ENCODE measurements around the gene PPP2R2C. TPM values are rescaled to one million over a fixed set of nuclear protein-coding genes. Genes with fewer than 3 reads are reported as not detected.

PPP2R2C gene
- total and polyA plus RNA-seq, 4 donors = 0.25 to 1.3 (median 0.65) TPM; not detected in 1

DNA sequence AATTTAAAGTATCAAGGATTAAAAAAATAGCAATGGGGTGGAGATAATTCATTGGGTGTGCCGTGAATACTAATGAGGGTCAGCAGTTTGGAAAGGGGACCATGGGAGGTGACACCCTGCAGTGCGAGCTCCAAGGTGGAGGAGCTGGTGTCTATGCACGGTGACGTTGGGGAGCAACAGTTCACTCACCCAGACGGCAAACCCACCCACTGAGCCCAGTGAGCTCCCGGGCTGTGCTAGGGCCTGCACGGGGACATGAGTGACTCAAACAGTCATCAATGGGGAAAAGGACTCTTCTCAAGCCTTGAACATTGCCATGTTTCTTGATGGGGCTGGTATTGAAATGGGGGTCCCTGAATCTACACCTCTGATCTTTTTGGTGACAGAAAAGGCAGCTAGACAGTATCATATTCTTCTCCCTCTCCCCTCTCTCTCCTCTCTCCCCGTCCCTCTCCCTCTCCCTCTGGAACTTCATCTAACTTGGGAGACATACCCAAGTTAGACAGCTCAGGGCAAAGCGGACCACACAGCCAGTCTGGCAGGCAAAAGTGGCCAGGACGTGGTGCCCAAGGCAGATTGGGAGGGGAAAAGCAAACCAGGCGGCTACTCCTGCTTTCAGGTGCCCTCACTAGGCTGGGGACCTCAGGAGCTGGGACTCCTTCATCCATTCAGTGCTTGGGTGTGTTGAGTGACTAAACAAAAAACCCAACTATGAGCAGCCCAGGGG, 26.3 kb upstream of the PPP2R2C start:
- no peak overlapping the region for H3K4me3 ChIP-seq (ENCODE audit: low read length in 2 of 2)
- DNase-seq = no peak
- H3K9me3 ChIP-seq (ENCODE audit: control insufficient read depth, low read length) = peaks cover 2% of the 10 kb centered on the region
- H3K27ac ChIP-seq (ENCODE audit: low read depth in 1 of 2, low read length in 2 of 2) = no peak overlapping the region
- H3K36me3 ChIP-seq (ENCODE audit: control insufficient read depth in 1 of 2, insufficient read depth in 2 of 2, low read length in 1 of 2) = no peaks in the 10 kb centered on the region
- H3K27me3 ChIP-seq (ENCODE audit: control insufficient read depth in 1 of 2, insufficient read depth in 2 of 2, low read length in 1 of 2) = peaks cover 0 to 2% of the 10 kb centered on the region in 2 donors
- no peaks in the 10 kb centered on the region for H3K4me1 ChIP-seq (ENCODE audit: control insufficient read depth in 1 of 2, insufficient read depth in 2 of 2, low read length in 2 of 2)
- intact Hi-C loops (cut with DNase I) = no loop called here
- ATAC-seq (ENCODE audit: low FRiP score) = no peak
- WGBS, 2 donors = 65 to 69% methylated on average over 11 of the region's 11 CpGs

DNA sequence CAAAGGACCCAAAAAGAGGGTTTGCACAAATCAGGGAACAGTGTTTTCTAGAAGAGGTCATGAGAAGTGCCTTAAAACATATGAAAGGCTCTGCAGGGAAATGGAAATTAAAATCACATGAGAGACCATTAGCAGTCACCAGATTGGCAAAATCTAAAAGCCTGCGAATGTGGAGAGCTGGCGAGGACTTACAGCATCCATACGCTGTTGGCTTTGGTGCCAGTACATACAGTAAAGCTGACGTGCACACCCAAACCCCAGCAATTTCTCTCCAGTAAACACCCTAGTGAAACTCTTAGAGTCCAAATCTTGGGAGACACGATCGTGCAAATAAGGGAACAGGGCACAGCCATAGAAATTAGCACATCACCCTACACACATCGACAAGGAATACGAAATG, 25.4 kb upstream of the PPP2R2C start:
- 84% methylated on average over 8 of the region's 8 CpGs for WGBS, 2 donors
- Histone ChIP-seq H3K36me3 (ENCODE audit: control insufficient read depth in 1 of 2, insufficient read depth in 2 of 2, low read length in 1 of 2) (no peaks in the 10 kb centered on the region), H3K4me3 (ENCODE audit: low read length in 2 of 2) (no peak overlapping the region), H3K27me3 (ENCODE audit: control insufficient read depth in 1 of 2, insufficient read depth in 2 of 2, low read length in 1 of 2) (peaks cover 0 to 2% of the 10 kb centered on the region in 2 donors), H3K4me1 (ENCODE audit: control insufficient read depth in 1 of 2, insufficient read depth in 2 of 2, low read length in 2 of 2) (no peaks in the 10 kb centered on the region), H3K9me3 (ENCODE audit: control insufficient read depth, low read length) (peaks cover 2% of the 10 kb centered on the region), H3K27ac (ENCODE audit: low read depth in 1 of 2, low read length in 2 of 2) (no peak overlapping the region)
- intact Hi-C loops (cut with DNase I) = no loop called here
- no peak for DNase-seq
- no peak for ATAC-seq (ENCODE audit: low FRiP score)

DNA sequence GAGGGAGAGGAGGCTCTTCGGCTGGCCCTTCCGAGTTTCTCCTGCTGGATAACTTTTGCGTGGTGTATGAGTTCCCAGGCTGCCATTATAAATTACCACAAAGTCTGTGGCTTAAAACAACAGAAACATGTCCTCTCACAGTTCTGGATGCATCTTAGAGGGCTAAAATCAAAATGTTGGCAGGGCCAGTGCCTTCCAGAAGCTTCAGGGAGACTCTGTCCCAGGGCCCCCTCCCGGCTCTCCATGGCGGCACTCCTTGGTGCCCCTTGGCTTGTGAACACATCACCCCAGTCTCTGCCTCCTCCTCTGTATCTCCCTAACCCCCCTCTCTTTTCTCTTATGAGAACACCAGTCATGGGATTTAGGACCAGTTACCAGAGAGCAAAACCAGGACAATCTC, 23.3 kb upstream of the PPP2R2C start:
- Histone ChIP-seq H3K4me1 (ENCODE audit: control insufficient read depth in 1 of 2, insufficient read depth in 2 of 2, low read length in 2 of 2) (no peaks in the 10 kb centered on the region), H3K36me3 (ENCODE audit: control insufficient read depth in 1 of 2, insufficient read depth in 2 of 2, low read length in 1 of 2) (no peaks in the 10 kb centered on the region), H3K9me3 (ENCODE audit: control insufficient read depth, low read length) (no peaks in the 10 kb centered on the region), H3K27me3 (ENCODE audit: control insufficient read depth in 1 of 2, insufficient read depth in 2 of 2, low read length in 1 of 2) (no peaks in the 10 kb centered on the region), H3K4me3 (ENCODE audit: low read length in 2 of 2) (no peak overlapping the region), H3K27ac (ENCODE audit: low read depth in 1 of 2, low read length in 2 of 2) (no peak overlapping the region)
- intact Hi-C loops (cut with DNase I) = no loop called here
- ATAC-seq (ENCODE audit: low FRiP score) = no peak
- no peak for DNase-seq
- 84 to 88% methylated on average over 5 of the region's 5 CpGs for WGBS, 2 donors

DNA sequence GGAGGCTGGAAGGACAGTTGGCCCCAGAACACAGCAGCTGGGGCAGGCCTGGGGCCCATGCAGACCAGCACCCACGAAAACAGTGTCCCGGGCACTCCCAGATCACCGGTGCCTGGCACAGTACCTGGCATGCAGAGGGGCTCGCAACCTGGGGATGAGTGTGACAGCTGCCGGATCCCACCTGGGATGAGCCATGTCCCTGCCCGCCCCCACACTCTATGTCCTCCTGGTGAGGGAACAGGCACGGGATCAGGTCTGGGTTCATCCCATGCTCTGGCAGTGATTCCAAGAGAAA, 22.8 kb upstream of the PPP2R2C start:
- ATAC-seq (ENCODE audit: low FRiP score) (no peak), DNase-seq (no peak)
- no peaks in the 10 kb centered on the region for H3K4me1 ChIP-seq (ENCODE audit: control insufficient read depth in 1 of 2, insufficient read depth in 2 of 2, low read length in 2 of 2)
- no peak overlapping the region for H3K4me3 ChIP-seq (ENCODE audit: low read length in 2 of 2)
- WGBS, 2 donors = 96 to 97% methylated on average over 7 of the region's 7 CpGs
- H3K36me3 ChIP-seq (ENCODE audit: control insufficient read depth in 1 of 2, insufficient read depth in 2 of 2, low read length in 1 of 2) = no peaks in the 10 kb centered on the region
- intact Hi-C loops (cut with DNase I) = no loop called here
- no peaks in the 10 kb centered on the region for H3K9me3 ChIP-seq (ENCODE audit: control insufficient read depth, low read length)
- no peaks in the 10 kb centered on the region for H3K27me3 ChIP-seq (ENCODE audit: control insufficient read depth in 1 of 2, insufficient read depth in 2 of 2, low read length in 1 of 2)
- no peak overlapping the region for H3K27ac ChIP-seq (ENCODE audit: low read depth in 1 of 2, low read length in 2 of 2)

DNA sequence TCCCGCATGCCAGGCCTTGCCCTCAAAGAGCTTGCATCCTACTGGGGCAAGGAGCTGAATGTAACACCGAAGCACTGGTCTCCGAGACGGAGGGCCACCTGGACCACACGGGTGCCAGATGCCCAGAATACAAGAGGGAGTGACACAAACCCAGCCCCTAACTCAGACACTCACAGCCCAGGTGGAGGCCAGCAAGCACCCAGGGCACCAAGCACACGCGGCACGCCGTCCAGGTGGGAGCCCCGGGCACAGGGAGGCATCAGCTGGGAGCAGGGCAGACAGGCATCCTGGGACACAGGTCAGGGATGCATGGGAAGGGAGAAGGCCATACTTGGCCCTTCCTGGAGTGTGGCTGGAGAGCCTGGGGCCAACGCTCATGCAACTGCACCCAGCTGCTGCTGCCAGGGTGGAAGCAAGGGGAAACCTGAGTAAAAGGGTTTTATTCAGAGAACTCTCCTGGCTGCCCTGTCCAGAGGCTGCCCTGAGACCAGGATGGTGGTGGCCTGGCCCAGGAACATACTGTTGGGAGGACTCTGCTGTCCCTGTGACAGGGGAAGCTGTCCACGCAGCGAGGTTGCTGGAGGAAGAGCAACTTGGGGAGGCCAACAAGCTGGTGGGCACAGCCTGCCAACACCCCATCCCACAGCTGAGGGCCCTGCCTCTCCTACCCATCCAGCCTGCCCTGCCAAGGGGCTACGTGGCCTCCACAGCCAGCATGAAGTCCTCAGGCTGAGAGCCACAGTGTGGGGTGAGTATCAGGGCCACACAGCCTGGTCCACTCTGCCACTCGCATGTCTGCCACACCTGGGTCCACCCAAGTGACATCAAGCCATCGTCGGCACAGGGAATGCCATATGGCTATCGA, 22.2 kb upstream of the PPP2R2C start:
- DNase-seq (no peak), ATAC-seq (ENCODE audit: low FRiP score) (no peak)
- no peaks in the 10 kb centered on the region for H3K27me3 ChIP-seq (ENCODE audit: control insufficient read depth in 1 of 2, insufficient read depth in 2 of 2, low read length in 1 of 2)
- intact Hi-C loops (cut with DNase I) = no loop called here
- peaks cover 1% of the 10 kb centered on the region for H3K9me3 ChIP-seq (ENCODE audit: control insufficient read depth, low read length)
- no peaks in the 10 kb centered on the region for H3K36me3 ChIP-seq (ENCODE audit: control insufficient read depth in 1 of 2, insufficient read depth in 2 of 2, low read length in 1 of 2)
- H3K4me3 ChIP-seq (ENCODE audit: low read length in 2 of 2) = no peak overlapping the region
- H3K4me1 ChIP-seq (ENCODE audit: control insufficient read depth in 1 of 2, insufficient read depth in 2 of 2, low read length in 2 of 2) = no peaks in the 10 kb centered on the region
- 87 to 90% methylated on average over 18 of the region's 18 CpGs for WGBS, 2 donors
- H3K27ac ChIP-seq (ENCODE audit: low read depth in 1 of 2, low read length in 2 of 2) = no peak overlapping the region

DNA sequence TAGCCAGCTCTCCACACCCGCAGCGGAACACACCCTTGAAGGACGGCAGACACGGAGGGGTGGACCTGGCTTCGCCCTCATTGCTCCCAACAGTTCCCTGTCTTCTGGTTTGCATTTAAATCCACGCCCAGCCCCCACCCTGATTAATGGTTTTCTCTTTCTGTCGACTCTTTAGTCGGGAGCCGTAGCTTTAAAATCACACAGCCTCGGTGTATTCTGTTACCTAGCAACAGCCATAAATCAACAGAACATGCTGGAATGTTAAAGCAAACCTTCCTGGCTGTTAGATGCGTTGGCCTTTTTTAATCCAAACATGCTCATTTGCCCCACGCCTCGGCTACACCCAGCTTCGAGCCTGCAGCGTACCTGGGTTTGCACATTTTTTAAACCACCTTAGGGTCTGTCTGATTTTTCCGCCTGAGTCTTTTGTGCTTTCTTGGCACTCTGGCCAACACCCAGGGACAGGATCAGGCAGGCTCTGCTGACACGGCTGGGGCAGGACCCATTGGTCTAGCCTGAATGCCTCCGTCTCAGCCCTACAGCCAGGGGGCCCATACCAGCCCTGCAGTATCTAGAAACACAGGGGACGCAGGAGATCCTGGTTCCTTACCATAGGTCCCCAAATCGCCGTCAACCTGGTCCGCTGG, 21.4 kb upstream of the PPP2R2C start:
- ATAC-seq (ENCODE audit: low FRiP score) = no peak
- 20 to 21% methylated on average over 22 of the region's 22 CpGs for WGBS, 2 donors
- no peaks in the 10 kb centered on the region for H3K36me3 ChIP-seq (ENCODE audit: control insufficient read depth in 1 of 2, insufficient read depth in 2 of 2, low read length in 1 of 2)
- intact Hi-C loops (cut with DNase I) = no loop called here
- no peaks in the 10 kb centered on the region for H3K4me1 ChIP-seq (ENCODE audit: control insufficient read depth in 1 of 2, insufficient read depth in 2 of 2, low read length in 2 of 2)
- H3K27ac ChIP-seq (ENCODE audit: low read depth in 1 of 2, low read length in 2 of 2) = no peak overlapping the region
- H3K27me3 ChIP-seq (ENCODE audit: control insufficient read depth in 1 of 2, insufficient read depth in 2 of 2, low read length in 1 of 2) = no peaks in the 10 kb centered on the region
- peaks cover 3% of the 10 kb centered on the region for H3K9me3 ChIP-seq (ENCODE audit: control insufficient read depth, low read length)
- H3K4me3 ChIP-seq (ENCODE audit: low read length in 2 of 2) = no peak overlapping the region
- no peak for DNase-seq

DNA sequence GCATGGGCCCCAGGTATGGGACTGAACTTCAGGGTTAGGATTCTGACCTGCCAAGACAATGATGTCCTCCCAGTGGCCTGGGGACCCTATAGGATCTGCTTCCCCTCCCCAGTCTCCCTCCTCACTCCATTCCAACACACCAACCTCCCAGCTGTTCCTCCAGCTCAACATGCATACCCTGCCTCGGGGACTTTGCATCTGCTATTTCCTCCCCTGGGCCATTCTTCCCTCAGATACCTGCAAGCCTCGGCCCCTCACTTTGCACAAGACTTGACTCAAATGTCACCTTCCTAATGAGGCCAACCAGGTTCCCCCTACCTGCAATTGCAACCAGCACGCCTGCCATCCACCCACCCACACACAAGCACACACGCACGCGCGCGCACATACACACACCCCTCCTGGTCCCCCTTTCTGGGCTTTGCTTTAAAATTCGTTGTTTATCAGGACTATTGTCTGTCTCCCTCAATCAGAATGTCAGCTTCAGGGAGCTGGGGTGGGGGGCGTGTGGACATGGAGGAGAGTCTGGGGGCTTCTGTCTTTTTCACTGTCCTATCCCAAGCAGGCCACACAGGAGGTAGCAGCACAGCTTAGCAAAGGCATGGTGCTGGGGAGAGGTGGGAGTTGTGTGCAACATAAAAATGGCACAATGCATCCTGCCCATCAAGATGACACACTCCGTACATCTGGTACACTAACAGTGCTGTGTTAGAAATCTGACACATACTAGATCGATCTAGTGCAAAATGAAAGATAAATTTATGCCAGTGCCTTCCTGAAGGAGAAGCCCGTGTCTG, 20.6 kb upstream of the PPP2R2C start:
- H3K27me3 ChIP-seq (ENCODE audit: control insufficient read depth in 1 of 2, insufficient read depth in 2 of 2, low read length in 1 of 2) = no peaks in the 10 kb centered on the region
- H3K4me1 ChIP-seq (ENCODE audit: control insufficient read depth in 1 of 2, insufficient read depth in 2 of 2, low read length in 2 of 2) = no peaks in the 10 kb centered on the region
- H3K27ac ChIP-seq (ENCODE audit: low read depth in 1 of 2, low read length in 2 of 2) = no peak overlapping the region
- 66 to 69% methylated on average over 13 of the region's 13 CpGs for WGBS, 2 donors
- intact Hi-C loops (cut with DNase I) = no loop called here
- ATAC-seq (ENCODE audit: low FRiP score) = no peak
- H3K36me3 ChIP-seq (ENCODE audit: control insufficient read depth in 1 of 2, insufficient read depth in 2 of 2, low read length in 1 of 2) = no peaks in the 10 kb centered on the region
- DNase-seq = no peak
- peaks cover 3% of the 10 kb centered on the region for H3K9me3 ChIP-seq (ENCODE audit: control insufficient read depth, low read length)
- no peak overlapping the region for H3K4me3 ChIP-seq (ENCODE audit: low read length in 2 of 2)

DNA sequence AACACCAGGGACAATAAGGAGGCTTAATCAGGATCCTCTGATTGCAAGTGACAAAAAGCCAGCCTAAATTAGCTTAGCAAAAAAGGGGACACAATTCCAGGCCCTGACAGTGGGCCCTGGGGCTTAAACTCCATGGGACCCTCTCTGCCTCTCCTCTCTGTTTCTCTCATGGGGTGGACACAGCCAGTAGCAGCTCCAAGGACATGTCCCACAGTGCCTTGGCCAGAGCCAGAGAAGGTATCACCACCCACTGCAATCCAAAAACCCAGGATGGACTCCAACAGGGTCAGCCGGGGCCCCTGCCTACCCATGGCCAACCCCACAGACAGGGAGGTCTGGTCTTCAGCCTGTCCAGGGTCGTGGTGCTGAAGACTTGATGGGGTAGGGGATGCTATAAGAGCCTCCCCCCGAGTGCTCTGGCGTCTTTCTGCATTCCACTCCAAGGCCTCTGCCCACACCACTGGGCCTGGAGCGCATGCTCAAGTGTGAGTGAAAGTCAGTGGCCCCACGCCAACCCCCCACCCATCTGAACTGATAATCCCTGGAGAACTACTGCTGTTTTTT, 19.7 kb upstream of the PPP2R2C start:
- WGBS, 2 donors = 91% methylated on average over 6 of the region's 6 CpGs
- intact Hi-C loops (cut with DNase I) = no loop called here
- Histone ChIP-seq H3K9me3 (ENCODE audit: control insufficient read depth, low read length) (peaks cover 3% of the 10 kb centered on the region), H3K27me3 (ENCODE audit: control insufficient read depth in 1 of 2, insufficient read depth in 2 of 2, low read length in 1 of 2) (no peaks in the 10 kb centered on the region), H3K4me1 (ENCODE audit: control insufficient read depth in 1 of 2, insufficient read depth in 2 of 2, low read length in 2 of 2) (no peaks in the 10 kb centered on the region), H3K36me3 (ENCODE audit: control insufficient read depth in 1 of 2, insufficient read depth in 2 of 2, low read length in 1 of 2) (no peaks in the 10 kb centered on the region), H3K27ac (ENCODE audit: low read depth in 1 of 2, low read length in 2 of 2) (no peak overlapping the region), H3K4me3 (ENCODE audit: low read length in 2 of 2) (no peak overlapping the region)
- ATAC-seq (ENCODE audit: low FRiP score) = no peak
- DNase-seq = no peak
